HS-5 (cell line): ENCODE results near the gene ATRX.
"Not testable (repeated sequence)": the region's sequence is repeated elsewhere in the genome, so short reads cannot be mapped to it uniquely, and the experiment has no call there.

Source experiments
- DNase-seq: peaks from one replicate; pipeline ENCODE4 v3.0.0-alpha.2; 2012; ENCODE audit warnings: low read depth

ATRX gene

GRCh38 chrX:77740376-77740905 is 45.6 kb downstream of the ATRX start:
- DNase-seq, result no peak

- DNase-seq, result no peak
Observed at GRCh38 chrX:77733342-77733741, 52.7 kb downstream of the ATRX start.

GRCh38 chrX:77731821-77732419 is 54.1 kb downstream of the ATRX start:
- DNase-seq, result no peak

- DNase-seq, result not testable (repeated sequence)
Observed at GRCh38 chrX:77726095-77726494, 59.9 kb downstream of the ATRX start.

- no peak for DNase-seq
Observed at GRCh38 chrX:77723681-77724080, 62.3 kb downstream of the ATRX start.

- DNase-seq, result no peak
Observed at GRCh38 chrX:77719388-77719787, 66.6 kb downstream of the ATRX start.

- no peak for DNase-seq
Observed at GRCh38 chrX:77704881-77705280, 81.1 kb downstream of the ATRX start.

- DNase-seq, result no peak
Observed at GRCh38 chrX:77698242-77698641, 87.8 kb downstream of the ATRX start.

GRCh38 chrX:77694491-77694890 is 91.5 kb downstream of the ATRX start:
- no peak for DNase-seq

GRCh38 chrX:77693594-77693993 is 92.4 kb downstream of the ATRX start:
- DNase-seq, result no peak

- DNase-seq, result no peak
Observed at GRCh38 chrX:77691916-77692315, 94.1 kb downstream of the ATRX start.

GRCh38 chrX:77689376-77689775 is 96.6 kb downstream of the ATRX start:
- no peak for DNase-seq

- not testable (repeated sequence) for DNase-seq
Observed at GRCh38 chrX:77685683-77686082, 100.3 kb downstream of the ATRX start.

GRCh38 chrX:77679144-77679543 is 106.9 kb downstream of the ATRX start:
- DNase-seq, result no peak

- DNase-seq, result no peak
Observed at GRCh38 chrX:77675986-77676385, 110.0 kb downstream of the ATRX start.

GRCh38 chrX:77668391-77669237 is 117.4 kb downstream of the ATRX start:
- DNase-seq, result peak; percentile 23

- no peak for DNase-seq
Observed at GRCh38 chrX:77658886-77659285, 127.1 kb downstream of the ATRX start.

- no peak for DNase-seq
Observed at GRCh38 chrX:77652095-77652494, 133.9 kb downstream of the ATRX start.

GRCh38 chrX:77640702-77641101 is 145.3 kb downstream of the ATRX start:
- DNase-seq, result no peak

- no peak for DNase-seq
Observed at GRCh38 chrX:77639820-77640219, 146.2 kb downstream of the ATRX start.

- DNase-seq, result no peak
Observed at GRCh38 chrX:77638397-77638796, 147.6 kb downstream of the ATRX start.

GRCh38 chrX:77635373-77635772 is 150.6 kb downstream of the ATRX start:
- no peak for DNase-seq

GRCh38 chrX:77628294-77629025 is 157.6 kb downstream of the ATRX start:
- no peak for DNase-seq
